ENCODE results near the gene LRRFIP2.

- TF ChIP-seq CTCF (IDR thresholded peaks at IDR 0.05): no peak
- no peak for TF ChIP-seq EZH2 (IDR thresholded peaks at IDR 0.05; ENCODE audit: borderline replicate concordance, insufficient read depth, low read depth, low read length, poor library complexity, severe bottlenecking)
Measured at GRCh38 chr3:37202035-37202434, 27.7 kb upstream of the LRRFIP2 start.

Measured in B cell (primary cell).